Stomach smooth muscle (tissue), 2 donors: Measurements from ENCODE around the gene GPR82.
"Not testable (repeated sequence)": the region's sequence is repeated elsewhere in the genome, so short reads cannot be mapped to it uniquely, and the experiment has no call there.

ENCODE experiments used
- H3K27ac ChIP-seq: one replicate; pipeline ENCODE4 v1.7.0; 2013; ENCODE audit warnings: mild to moderate bottlenecking, low read length, inconsistent platforms
- H3K27me3 ChIP-seq, 2 donors: one replicate each; pipeline ENCODE4 v1.7.0; 2013; ENCODE audit warnings: low read length in 2 of 2; ENCODE audit not compliant: insufficient read depth in 2 of 2, control insufficient read depth in 1 of 2
- H3K36me3 ChIP-seq, 2 donors: one replicate each; pipeline ENCODE4 v1.7.0; 2013; ENCODE audit warnings: low read length in 2 of 2; ENCODE audit not compliant: control insufficient read depth in 2 of 2, insufficient read depth in 2 of 2
- H3K4me1 ChIP-seq: one replicate; pipeline ENCODE4 v1.7.0; 2013; ENCODE audit warnings: low read length; ENCODE audit not compliant: control insufficient read depth, insufficient read depth
- H3K4me3 ChIP-seq, 2 donors: one replicate each; pipeline ENCODE4 v1.7.0; 2013; ENCODE audit warnings: low read length in 2 of 2
- H3K9ac ChIP-seq, 2 donors: one replicate each; pipeline ENCODE4 v1.7.0; 2013; ENCODE audit warnings: low read length in 2 of 2, mild to moderate bottlenecking in 1 of 2
- H3K9me3 ChIP-seq, 2 donors: one replicate each; pipeline ENCODE4 v1.7.0; 2013; ENCODE audit warnings: low read length in 2 of 2; ENCODE audit not compliant: control insufficient read depth in 2 of 2
- donor health status: healthy.
- donor health status: Pancreatic carcinoma.

GPR82 gene, protein sequence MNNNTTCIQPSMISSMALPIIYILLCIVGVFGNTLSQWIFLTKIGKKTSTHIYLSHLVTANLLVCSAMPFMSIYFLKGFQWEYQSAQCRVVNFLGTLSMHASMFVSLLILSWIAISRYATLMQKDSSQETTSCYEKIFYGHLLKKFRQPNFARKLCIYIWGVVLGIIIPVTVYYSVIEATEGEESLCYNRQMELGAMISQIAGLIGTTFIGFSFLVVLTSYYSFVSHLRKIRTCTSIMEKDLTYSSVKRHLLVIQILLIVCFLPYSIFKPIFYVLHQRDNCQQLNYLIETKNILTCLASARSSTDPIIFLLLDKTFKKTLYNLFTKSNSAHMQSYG

DNA sequence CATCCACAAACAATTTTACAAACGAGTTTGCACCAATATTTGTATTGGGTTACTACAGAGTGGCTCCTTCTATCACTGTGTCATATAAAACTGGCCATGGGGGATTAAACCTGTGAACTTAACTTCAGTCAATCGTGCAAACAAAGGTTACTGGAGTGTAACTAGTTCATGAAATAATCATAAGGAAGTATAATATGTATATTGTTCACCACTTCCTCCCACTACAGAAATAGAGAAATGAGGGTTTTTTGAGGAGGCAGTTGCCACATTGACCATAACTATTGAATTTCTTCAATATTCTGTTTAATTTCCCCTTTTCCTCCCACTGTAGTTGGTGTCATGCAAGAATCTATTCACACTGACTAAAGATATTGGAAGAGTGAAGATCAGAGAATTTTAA, at the start of gene GPR82:
Gene GPR82, plus strand, starts transcription at position 356 of the 400 bp plus-strand sequence. CDS start 2,846 bp downstream, outside the sequence.
- no peak within 1 kb of the TSS for H3K4me3 ChIP-seq
- H3K4me1 ChIP-seq = no peaks in the 10 kb centered on the region
- H3K9ac ChIP-seq = no peak within 1 kb of the TSS

DNA sequence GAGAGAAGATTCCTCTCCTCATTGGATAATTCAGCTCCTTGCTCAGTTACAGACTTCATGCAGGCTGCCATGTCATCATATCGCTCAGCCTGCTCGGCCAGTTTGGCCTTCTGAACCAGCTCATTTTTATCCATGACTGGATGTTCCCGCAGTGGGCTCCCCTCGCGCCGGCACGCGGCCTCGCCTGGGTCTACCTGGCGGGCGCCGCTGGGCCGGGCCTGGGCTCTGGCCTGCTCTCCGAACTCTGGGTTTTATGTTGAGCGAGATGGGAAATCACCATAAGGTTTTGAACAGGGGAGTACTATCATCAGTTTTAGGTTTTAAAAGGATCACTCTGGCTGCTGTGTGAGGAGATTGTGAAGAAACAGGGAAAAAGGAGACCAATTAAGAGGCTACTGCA, 47.6 kb upstream of the GPR82 start:
- H3K4me3 ChIP-seq, H3K27ac ChIP-seq, H3K9ac ChIP-seq, H3K36me3 ChIP-seq, H3K4me1 ChIP-seq, H3K9me3 ChIP-seq, H3K27me3 ChIP-seq: not testable (repeated sequence)

More for the DNA sequence above, at the start of gene GPR82:
- Histone ChIP-seq H3K36me3 (no peaks in the 10 kb centered on the region), H3K9me3 (peaks cover 0 to 4% of the 10 kb centered on the region in 2 donors), H3K27ac (no peak within 1 kb of the TSS), H3K27me3 (no peaks in the 10 kb centered on the region)

DNA sequence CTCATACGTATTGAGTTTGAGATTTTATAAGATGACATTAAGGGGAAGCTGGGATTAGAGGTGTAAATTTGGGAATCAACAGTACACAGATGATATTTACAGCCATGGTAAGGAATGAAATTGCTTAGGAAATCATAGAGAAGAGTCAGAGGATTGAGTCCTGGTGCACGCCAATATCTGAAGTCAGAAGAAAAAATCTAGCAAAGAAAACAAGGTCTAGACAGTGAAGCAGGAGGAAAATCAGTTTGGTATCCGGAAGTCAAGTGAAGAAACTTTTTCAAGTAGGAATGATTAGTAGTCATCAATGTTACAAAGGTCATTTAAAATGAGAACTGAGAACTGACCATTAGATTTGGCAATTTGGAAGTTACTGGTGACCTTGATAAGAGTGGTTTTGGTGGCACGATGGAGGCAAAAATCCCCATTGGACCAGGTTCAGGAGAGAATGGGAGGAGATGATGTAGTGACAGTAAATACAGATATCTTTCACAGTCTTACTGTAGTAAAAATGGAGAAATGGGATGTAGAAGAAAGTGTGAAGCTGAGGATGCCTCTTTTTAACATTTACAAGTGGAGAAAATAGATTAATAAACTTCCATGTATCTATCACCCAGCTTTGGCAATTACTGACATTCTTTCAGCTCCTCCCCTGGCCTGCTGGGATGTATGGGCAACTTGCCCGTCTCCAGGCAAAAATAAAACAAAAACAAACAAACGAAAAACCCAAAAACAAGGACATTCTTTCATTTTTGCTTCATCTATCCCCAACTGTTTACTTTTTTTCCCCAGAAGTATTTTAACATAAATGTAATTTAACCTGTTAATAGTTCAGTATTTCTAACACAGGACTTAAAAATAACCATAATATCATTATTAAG, 46.6 kb upstream of the GPR82 start:
- Histone ChIP-seq H3K4me3 (no peak overlapping the region), H3K27me3 (no peaks in the 10 kb centered on the region), H3K4me1 (no peaks in the 10 kb centered on the region), H3K36me3 (no peaks in the 10 kb centered on the region), H3K9ac (no peak overlapping the region), H3K9me3 (no peaks in the 10 kb centered on the region), H3K27ac (no peak overlapping the region)

DNA sequence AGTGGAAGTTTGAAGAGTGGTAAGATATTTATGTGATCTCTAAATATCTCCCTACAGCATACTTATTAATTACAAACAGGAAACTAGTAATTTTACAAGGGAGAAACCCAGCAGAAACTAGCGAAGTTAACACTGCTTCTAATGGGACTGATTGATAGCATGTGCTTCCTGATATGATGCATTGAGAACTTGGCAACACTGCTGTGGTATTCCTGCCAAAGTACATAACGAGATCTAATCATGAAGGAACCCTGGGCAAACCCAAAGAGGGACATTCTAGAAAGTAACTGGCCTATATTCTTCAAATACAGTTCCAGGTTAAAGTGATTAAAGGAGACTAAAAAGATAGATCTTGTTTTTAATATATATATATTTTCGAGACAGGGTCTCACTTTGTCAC, 39.8 kb upstream of the GPR82 start:
- H3K36me3 ChIP-seq = no peaks in the 10 kb centered on the region
- no peak overlapping the region for H3K27ac ChIP-seq
- no peak overlapping the region for H3K4me3 ChIP-seq
- H3K4me1 ChIP-seq = no peaks in the 10 kb centered on the region
- no peak overlapping the region for H3K9ac ChIP-seq
- H3K9me3 ChIP-seq = no peaks in the 10 kb centered on the region
- no peaks in the 10 kb centered on the region for H3K27me3 ChIP-seq

DNA sequence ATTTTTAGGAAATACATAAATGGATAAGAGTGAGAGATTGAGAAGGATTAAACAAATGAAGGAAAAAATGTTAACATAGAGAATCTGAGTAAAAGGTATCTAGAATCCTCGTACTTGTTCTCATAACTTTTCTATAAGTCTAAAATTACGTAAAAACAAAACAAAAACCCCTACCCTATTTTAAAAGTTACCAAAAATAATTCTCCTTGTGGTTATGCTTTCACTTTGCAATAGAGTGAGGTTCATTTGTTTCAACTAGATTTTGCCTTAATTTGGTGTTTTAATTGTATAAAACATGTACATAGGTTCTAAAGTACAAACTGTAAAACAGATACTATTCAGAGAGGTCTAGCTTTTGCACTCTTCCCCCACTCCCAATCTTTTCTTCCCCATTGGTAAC, 39.0 kb upstream of the GPR82 start:
- no peaks in the 10 kb centered on the region for H3K4me1 ChIP-seq
- no peak overlapping the region for H3K27ac ChIP-seq
- H3K9ac ChIP-seq = no peak overlapping the region
- no peaks in the 10 kb centered on the region for H3K36me3 ChIP-seq
- no peak overlapping the region for H3K4me3 ChIP-seq
- H3K9me3 ChIP-seq = no peaks in the 10 kb centered on the region
- no peaks in the 10 kb centered on the region for H3K27me3 ChIP-seq

DNA sequence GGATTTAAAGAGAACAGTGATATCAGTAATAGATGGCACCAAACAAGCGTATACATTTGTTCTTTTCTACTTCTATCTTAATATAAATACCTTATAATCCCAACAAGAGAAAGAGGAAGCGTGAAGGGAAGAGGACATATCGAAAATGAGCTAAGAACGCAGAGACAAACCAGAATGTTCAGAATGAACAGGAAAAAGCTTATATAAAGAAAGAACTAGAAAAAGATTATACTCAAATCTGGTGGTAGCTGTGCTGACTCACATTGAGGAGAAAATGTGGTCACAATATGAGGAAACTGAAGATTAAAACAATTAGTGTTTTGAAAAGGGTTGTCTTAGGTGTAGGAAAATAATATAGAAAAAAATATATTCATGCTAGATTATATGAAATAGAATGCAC, 37.2 kb upstream of the GPR82 start:
- no peaks in the 10 kb centered on the region for H3K27me3 ChIP-seq
- no peak overlapping the region for H3K4me3 ChIP-seq
- H3K4me1 ChIP-seq = no peaks in the 10 kb centered on the region
- no peak overlapping the region for H3K27ac ChIP-seq
- H3K9ac ChIP-seq = no peak overlapping the region
- H3K9me3 ChIP-seq = no peaks in the 10 kb centered on the region
- no peaks in the 10 kb centered on the region for H3K36me3 ChIP-seq

DNA sequence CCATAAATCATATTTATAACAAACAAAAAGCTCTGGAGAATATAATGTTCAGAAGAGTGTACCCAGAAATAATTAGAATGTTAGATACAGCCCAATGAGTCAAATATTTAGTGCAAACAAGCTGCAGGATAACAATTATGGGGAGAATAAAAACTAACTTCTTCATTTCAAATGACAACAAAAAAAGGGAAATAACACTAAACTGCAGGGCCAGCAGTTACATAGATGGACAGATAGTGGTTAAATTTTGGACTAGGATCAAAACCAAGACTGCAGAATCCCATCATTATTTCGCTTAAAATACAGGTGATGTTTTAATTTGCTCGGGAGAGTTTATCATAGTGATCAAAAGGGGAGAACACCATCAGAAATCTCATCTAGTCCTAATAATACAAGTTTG, 35.8 kb upstream of the GPR82 start:
- no peaks in the 10 kb centered on the region for H3K27me3 ChIP-seq
- no peaks in the 10 kb centered on the region for H3K4me1 ChIP-seq
- H3K36me3 ChIP-seq = no peaks in the 10 kb centered on the region
- no peak overlapping the region for H3K9ac ChIP-seq
- H3K4me3 ChIP-seq = no peak overlapping the region
- H3K27ac ChIP-seq = no peak overlapping the region
- no peaks in the 10 kb centered on the region for H3K9me3 ChIP-seq

DNA sequence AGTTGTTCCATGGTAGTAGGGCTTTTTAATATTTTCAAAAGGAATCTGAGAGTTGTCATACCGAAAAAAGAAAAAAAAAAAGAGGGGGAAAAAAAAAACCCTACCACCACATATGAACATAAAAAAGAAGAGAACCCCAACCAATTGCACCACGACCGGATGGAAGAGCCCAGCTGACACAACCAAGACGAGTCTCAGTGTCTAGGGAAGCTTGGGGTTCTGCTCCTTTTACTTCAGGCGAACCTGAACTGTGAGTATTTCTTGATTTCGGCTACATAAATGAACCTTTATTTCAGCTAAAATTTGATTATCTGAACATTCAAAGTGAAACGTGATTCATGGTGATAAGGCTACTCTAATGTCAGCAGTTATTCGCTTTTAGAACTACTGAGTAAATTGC, 35.1 kb upstream of the GPR82 start, which contains the start of gene GPR34:
Gene GPR34, plus strand, starts transcription at position 139 of the 400 bp plus-strand sequence. CDS start 6,661 bp downstream, outside the sequence.
- Histone ChIP-seq H3K9me3 (no peaks in the 10 kb centered on the region), H3K4me3 (no peak within 1 kb of the TSS), H3K4me1 (no peaks in the 10 kb centered on the region), H3K36me3 (no peaks in the 10 kb centered on the region), H3K9ac (no peak within 1 kb of the TSS), H3K27me3 (no peaks in the 10 kb centered on the region), H3K27ac (no peak within 1 kb of the TSS)

DNA sequence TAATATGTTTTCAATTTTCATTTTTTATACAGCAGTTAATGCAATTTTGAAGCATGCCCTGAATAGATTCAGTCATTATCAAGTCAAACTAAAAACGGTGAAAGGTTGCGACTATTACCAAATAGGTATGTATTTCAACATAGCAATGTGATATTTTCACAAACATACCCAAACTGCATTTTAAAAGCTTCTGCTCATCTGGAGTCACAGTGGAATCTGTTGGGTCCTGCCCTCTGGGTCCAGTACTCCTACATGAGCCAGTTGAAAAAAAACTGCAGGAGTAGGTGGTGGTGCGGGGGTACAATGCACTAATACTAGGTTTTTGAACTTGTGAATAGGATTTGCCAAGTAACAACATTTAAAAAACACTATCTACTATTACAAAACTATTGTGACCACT, 34.3 kb upstream of the GPR82 start:
- Histone ChIP-seq H3K27ac (no peak overlapping the region), H3K9ac (no peak overlapping the region), H3K27me3 (no peaks in the 10 kb centered on the region), H3K36me3 (no peaks in the 10 kb centered on the region), H3K9me3 (no peaks in the 10 kb centered on the region), H3K4me3 (no peak overlapping the region), H3K4me1 (no peaks in the 10 kb centered on the region)

DNA sequence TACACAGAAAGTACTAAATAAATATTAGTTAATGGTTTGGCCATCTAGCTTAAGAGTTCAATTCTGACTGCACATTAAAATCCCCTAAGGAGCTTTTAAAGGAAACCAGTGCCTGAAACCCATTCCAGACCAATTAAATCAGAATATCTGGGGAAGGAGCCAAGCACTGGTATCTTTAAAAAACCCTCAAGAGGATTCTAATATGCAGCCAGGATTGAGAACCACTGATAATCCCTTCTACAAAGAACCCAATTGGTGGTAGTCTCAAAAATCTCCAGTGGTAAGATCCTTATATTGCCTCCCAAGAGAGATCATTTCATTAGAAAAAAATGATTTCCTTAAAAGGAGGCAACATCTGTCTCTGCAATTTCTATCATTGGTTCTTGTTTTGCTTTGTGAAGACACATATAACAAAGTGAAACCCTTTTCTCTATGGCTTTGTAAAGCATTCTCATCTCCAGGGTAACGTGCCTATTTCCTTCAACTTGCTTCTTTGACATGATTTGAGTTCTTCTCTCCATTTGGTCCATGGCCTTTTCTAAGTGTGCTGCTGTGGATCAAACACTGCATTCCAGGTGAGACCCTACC, 31.7 kb upstream of the GPR82 start:
- Histone ChIP-seq H3K36me3 (no peaks in the 10 kb centered on the region), H3K27ac (no peak overlapping the region), H3K4me1 (no peaks in the 10 kb centered on the region), H3K4me3 (no peak overlapping the region), H3K27me3 (no peaks in the 10 kb centered on the region), H3K9ac (no peak overlapping the region), H3K9me3 (no peaks in the 10 kb centered on the region)
